Nephron (organoid): ENCODE measurements around the gene TFR2.
"Not testable (repeated sequence)": the region's sequence is repeated elsewhere in the genome, so short reads cannot be mapped to it uniquely, and the experiment has no call there.

Experiments
- H3K27ac Mint-ChIP-seq, 3 experiments: 2 replicates each; pipeline ENCODE4 v1.8.0; 2020; ENCODE audit warnings: mixed read lengths in 3 of 3, mild to moderate bottlenecking in 2 of 3, moderate library complexity in 1 of 3
- H3K27me3 Mint-ChIP-seq: 2 replicates; pipeline ENCODE4 v1.8.0; 2021; ENCODE audit warnings: low read depth, mild to moderate bottlenecking, moderate library complexity, mixed read lengths
- H3K36me3 Mint-ChIP-seq: 2 replicates; pipeline ENCODE4 v1.8.0; 2020; ENCODE audit warnings: low read depth, mixed read lengths
- H3K4me1 Mint-ChIP-seq: 2 replicates; pipeline ENCODE4 v1.8.0; 2020; ENCODE audit warnings: mixed read lengths
- H3K4me3 Mint-ChIP-seq, 3 experiments: 2 replicates each; pipeline ENCODE4 v1.8.0; 2020; ENCODE audit warnings: mild to moderate bottlenecking in 3 of 3, mixed read lengths in 3 of 3, moderate library complexity in 2 of 3
- H3K9me3 Mint-ChIP-seq: 2 replicates; pipeline ENCODE4 v1.8.0; 2020; ENCODE audit warnings: mixed read lengths
- CTCF ChIP-seq, 3 experiments: fragments of 200-600 bp; sonication (generic); IDR thresholded peaks; one replicate each; pipeline ENCODE4 v1.5.0; 2021; ENCODE audit warnings: antibody characterized with exemption in 3 of 3; ENCODE audit not compliant: unreplicated experiment in 3 of 3

The TFR2 gene

DNA sequence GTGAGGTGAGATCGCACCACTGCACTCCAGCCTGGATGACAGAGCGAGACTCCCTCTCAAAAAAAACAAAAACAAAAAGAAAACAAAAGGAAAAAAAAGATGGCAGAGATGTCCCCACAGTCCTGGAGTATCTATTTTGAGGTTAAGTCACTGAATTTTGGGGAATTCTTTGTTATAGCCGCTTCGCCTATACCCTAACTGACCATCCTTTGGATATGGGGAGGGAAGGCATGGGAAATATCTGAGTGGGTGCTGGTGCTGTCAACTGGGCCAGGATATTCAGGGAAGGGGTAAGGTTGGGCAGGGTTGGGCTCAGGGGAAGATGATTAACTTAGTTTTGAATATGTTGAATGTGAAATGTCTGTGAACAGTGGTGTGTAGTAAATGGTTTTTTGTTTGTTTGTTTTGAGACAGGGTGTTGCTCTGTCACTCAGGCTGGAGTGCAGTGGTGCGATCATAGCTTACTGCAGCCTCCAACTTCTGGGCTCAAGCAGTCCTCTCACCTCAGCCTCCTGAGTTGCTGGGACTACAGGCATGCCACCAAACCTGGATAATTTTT, 23.9 kb upstream of the TFR2 start:
- no peaks in the 10 kb centered on the region for H3K9me3 Mint-ChIP-seq
- no peaks in the 10 kb centered on the region for H3K36me3 Mint-ChIP-seq
- H3K27me3 Mint-ChIP-seq, result peaks cover 29% of the 10 kb centered on the region
- no peaks in the 10 kb centered on the region for H3K4me1 Mint-ChIP-seq
- H3K27ac Mint-ChIP-seq, result no peak overlapping the region
- TF ChIP-seq CTCF (IDR thresholded peaks at IDR 0.05; ENCODE audit: unreplicated experiment in 3 of 3), result no peak
- H3K4me3 Mint-ChIP-seq, result no peak overlapping the region

- H3K36me3 Mint-ChIP-seq, H3K4me1 Mint-ChIP-seq, H3K9me3 Mint-ChIP-seq: not testable (repeated sequence)
Measured at GRCh38 chr7:100662194-100662776, 20.9 kb upstream of the TFR2 start.

DNA sequence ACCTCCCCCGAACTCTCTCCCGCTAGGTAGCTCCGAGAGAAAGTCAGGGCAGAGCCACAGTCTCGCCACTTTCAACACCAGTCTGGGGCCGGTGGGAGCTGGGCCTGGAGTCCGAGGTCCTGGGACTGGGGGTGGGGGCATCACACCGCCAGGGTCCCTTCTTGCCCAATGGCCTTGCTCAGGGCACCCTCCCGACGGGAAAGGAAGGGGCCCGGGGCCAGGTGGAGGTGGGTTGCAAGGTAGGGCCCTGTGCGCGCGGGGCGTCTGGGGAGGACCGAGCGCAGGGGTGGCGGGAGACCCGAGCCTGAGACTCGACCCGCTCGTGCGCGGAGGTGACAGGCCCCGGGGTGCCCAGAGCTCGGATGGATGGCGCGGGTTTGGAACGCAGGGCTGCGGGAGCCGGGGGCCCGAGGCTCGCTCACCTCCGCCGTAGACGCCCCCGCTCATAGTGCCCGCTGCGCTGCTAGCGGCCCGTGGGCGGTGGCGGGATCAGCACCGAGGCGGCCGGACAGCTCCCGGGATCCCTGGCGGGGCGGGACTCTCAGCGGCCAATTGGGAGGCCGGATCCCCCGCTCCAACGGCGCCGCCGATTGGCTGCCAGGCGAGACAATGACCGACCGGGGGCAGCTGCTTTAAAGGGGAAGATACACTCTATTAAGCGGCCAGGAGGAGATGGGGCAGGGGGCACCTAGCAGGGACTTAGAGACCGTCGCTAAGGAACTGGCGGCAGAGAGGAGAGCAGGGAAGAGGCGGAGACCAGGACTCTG, 14.7 kb upstream of the TFR2 start, which contains the start of gene ACTL6B:
Gene ACTL6B, minus strand, starts transcription at position 541 of the 767 bp plus-strand sequence. Its CDS starts 94 bp downstream, at position 447.
- no peak for TF ChIP-seq CTCF (IDR thresholded peaks at IDR 0.05; ENCODE audit: unreplicated experiment in 3 of 3)
- H3K4me3 Mint-ChIP-seq, result peak within 1 kb of the TSS in 2 of 3 experiments; percentile 17 to 40
- H3K36me3 Mint-ChIP-seq, result no peaks in the 10 kb centered on the region
- H3K27me3 Mint-ChIP-seq, result peaks cover 44% of the 10 kb centered on the region
- H3K4me1 Mint-ChIP-seq, result no peaks in the 10 kb centered on the region
- peaks cover 6% of the 10 kb centered on the region for H3K9me3 Mint-ChIP-seq
- no peak within 1 kb of the TSS for H3K27ac Mint-ChIP-seq

More at GRCh38 chr7:100662194-100662776, 20.9 kb upstream of the TFR2 start:
- H3K27me3 Mint-ChIP-seq, result peaks cover 34% of the 10 kb centered on the region
- H3K27ac Mint-ChIP-seq, H3K4me3 Mint-ChIP-seq: not testable (repeated sequence)

GRCh38 chr7:100654908-100655831, 13.8 kb upstream of the TFR2 start:
- Mint-ChIP-seq H3K4me1 (no peaks in the 10 kb centered on the region), H3K4me3 (peak overlapping the region in 1 of 3 experiments; percentile 62), H3K36me3 (no peaks in the 10 kb centered on the region), H3K9me3 (peaks cover 6% of the 10 kb centered on the region), H3K27ac (no peak overlapping the region), H3K27me3 (peaks cover 44% of the 10 kb centered on the region)
- no peak for TF ChIP-seq CTCF (IDR thresholded peaks at IDR 0.05; ENCODE audit: unreplicated experiment in 3 of 3)

DNA sequence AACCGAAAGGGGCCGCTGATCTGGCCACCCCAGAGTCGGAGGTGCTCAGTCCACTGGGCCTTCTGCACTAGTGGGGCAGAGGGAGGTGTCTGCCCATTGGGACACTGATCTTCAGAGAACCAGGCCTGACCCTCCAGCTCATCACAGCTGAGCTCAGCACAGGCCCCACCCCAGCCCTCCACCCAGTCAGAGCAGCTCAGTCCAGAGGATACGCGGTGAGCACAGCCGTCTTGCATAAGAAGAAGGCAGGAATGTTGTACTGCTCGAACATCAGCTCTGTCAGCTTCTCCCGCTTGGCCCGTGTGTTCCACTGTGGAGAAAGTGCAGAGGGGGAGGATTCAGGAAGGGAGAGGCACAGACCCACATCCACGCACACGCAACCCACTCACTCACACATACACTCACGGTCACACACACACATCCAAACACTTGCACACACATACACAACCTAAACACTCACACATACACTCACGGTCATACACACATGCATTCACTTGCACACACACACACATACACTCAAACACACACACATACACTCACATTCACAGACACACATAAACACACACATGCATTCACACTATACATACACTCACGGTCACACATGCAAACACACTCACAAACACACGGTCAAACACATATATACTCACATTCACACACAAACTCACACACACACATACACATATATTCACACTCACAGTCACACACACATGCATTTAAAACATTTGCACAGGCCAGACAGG, 8.6 kb upstream of the TFR2 start:
- H3K27ac Mint-ChIP-seq, result no peak overlapping the region
- no peaks in the 10 kb centered on the region for H3K4me1 Mint-ChIP-seq
- H3K9me3 Mint-ChIP-seq, result peaks cover 5% of the 10 kb centered on the region
- no peak for TF ChIP-seq CTCF (IDR thresholded peaks at IDR 0.05; ENCODE audit: unreplicated experiment in 3 of 3)
- H3K4me3 Mint-ChIP-seq, result no peak overlapping the region
- peaks cover 33% of the 10 kb centered on the region for H3K27me3 Mint-ChIP-seq
- H3K36me3 Mint-ChIP-seq, result no peaks in the 10 kb centered on the region
